NCI-H1436 (cell line): Measurements from ENCODE around the gene SOX13.

Experiments used
- DNase-seq: peaks from one replicate; lab custom pipeline; 2025; lab: John Stamatoyannopoulos, UW

The SOX13 gene

GRCh38 chr1:204130981-204131892, 58.3 kb downstream of the SOX13 start:
- no peak for DNase-seq

GRCh38 chr1:204131978-204132377, 59.1 kb downstream of the SOX13 start:
- DNase-seq: no peak

GRCh38 chr1:204132718-204133117, 59.8 kb downstream of the SOX13 start:
- DNase-seq: no peak

- DNase-seq: no peak
Measured at GRCh38 chr1:204134103-204134502, 61.2 kb downstream of the SOX13 start.

GRCh38 chr1:204136814-204137213, 63.9 kb downstream of the SOX13 start:
- DNase-seq: no peak

- no peak for DNase-seq
Measured at GRCh38 chr1:204139088-204139487, 66.2 kb downstream of the SOX13 start.

GRCh38 chr1:204139952-204140351, 67.0 kb downstream of the SOX13 start:
- DNase-seq: no peak

GRCh38 chr1:204141131-204141530, 68.2 kb downstream of the SOX13 start:
- no peak for DNase-seq

GRCh38 chr1:204142032-204142974, 69.4 kb downstream of the SOX13 start:
- DNase-seq: no peak

GRCh38 chr1:204143276-204144041, 70.5 kb downstream of the SOX13 start:
- no peak for DNase-seq

GRCh38 chr1:204145033-204145504, 72.2 kb downstream of the SOX13 start:
- no peak for DNase-seq

GRCh38 chr1:204146309-204146708, 73.4 kb downstream of the SOX13 start:
- DNase-seq: no peak

GRCh38 chr1:204146965-204147364, 74.0 kb downstream of the SOX13 start:
- DNase-seq: no peak

- no peak for DNase-seq
Measured at GRCh38 chr1:204147406-204148383, 74.8 kb downstream of the SOX13 start.

- DNase-seq: no peak
Measured at GRCh38 chr1:204149107-204149506, 76.2 kb downstream of the SOX13 start.

- no peak for DNase-seq
Measured at GRCh38 chr1:204149635-204150565, 77.0 kb downstream of the SOX13 start.

GRCh38 chr1:204150702-204151551, 78.0 kb downstream of the SOX13 start:
- no peak for DNase-seq

GRCh38 chr1:204151552-204152309, 78.8 kb downstream of the SOX13 start, which contains the start of gene ETNK2:
TSS of gene ETNK2 (minus strand) at chr1:204152044. CDS start at chr1:204151852, 192 bp downstream.
- DNase-seq: peak; percentile 77
